ENCODE measurements around the gene BICDL2.

The BICDL2 gene

DNA sequence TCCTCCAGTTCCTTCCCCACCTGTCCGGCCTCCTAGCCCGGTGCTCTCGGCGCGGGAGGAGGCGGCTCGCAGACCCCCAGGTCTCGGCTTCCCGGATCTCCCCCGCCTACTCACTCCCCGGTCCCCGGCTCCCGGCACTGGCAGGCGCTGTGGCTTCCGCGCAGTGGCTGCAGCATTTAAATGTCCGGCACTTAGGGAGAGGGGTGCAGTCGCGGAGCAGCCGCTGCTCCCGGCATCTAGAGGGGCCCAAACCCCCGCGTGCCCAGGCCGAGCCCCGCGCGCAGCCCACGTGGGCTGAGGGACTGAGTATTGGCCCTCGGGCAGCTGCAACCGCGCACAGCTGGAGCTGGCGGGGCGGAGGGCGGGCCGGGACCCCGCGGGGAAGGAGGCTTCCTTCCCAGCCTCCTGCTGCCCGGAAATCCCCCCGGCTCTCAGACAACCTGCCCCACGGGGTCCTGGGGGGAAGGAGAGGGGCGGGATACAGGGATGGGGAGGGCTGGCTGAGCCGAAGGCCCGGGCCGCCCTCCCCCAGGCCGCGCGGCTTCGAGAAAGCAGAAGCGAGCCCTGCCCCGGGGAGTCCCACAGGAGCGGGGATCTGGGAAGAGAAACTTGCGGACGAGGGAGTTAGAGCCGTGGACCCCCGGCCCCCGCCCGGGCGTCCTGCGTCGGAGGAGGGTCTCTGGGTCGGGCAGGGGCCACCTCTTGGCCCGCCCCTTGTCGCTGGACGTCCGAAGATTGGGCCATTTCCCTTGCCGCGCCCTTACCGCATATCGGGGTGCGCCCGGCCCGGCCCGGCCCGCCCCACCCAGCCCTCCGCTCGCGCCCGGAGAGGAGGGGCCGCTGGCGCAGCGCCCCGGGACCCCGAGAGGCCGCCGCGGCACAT, 9.3 kb upstream of the BICDL2 start, which contains the start of gene MMP25:
Gene MMP25 (plus strand): TSS at position 804 of the 883 bp plus-strand sequence. CDS start 357 bp downstream, outside the sequence.
- DNase-seq, result no peak

DNA sequence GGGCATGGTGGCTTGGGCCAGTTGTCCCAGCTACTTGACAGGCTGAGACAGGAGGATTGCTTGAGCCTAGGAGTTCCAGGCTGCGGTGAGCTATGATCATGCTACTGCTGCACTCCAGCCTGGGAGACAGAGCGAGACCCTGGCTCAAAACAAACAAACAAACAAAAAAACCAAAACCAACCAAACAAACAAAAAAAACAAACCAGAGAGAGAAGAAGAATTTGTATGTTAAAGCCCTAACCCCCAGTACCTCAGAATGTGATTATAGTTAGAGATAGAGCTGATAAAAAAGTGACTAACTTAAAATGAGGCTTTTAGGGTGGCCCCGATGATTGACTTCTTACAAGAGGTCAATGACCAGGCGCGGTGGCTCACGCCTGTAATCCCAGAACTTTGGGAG, 8.0 kb upstream of the BICDL2 start:
- no peak for DNase-seq

DNA sequence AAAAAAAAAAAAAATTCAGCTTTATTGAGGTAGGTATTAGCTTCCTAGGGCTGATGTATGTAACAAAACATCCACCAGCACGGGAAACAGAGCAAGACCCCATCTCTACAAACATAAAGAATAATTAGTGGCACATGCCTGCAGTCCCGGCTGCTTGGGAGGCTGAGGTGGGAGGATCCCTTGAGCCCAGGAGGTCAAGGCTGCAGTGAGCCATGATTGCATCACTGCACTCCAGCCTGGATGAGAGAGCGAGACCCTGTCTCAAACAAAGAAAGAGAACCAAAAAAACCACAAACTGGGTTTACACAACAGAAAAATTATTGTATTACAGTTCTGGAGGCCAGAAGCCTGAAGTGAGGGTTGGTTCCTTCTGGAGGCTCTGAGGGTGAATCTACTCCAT, 5.6 kb upstream of the BICDL2 start:
- no peak for DNase-seq

DNA sequence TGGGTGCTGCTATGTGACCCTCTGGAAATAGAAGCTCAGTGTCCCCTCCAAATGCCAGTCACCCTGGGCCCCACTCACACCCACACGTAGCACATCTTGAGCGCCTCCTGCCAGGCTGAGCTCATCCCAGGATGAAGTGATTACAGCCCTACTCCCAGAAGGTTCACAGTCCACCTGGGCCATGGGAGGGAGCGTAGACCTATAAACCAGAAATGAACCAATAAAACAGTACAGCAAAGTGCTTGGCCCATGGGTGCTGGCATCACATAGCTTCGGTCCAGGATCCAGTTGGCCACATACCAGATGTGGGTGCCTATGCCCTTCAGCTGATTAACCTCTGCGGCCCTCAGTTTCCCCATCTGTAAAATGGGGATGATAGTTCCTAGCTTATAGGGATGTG, 2.2 kb upstream of the BICDL2 start:
- DNase-seq, result no peak

DNA sequence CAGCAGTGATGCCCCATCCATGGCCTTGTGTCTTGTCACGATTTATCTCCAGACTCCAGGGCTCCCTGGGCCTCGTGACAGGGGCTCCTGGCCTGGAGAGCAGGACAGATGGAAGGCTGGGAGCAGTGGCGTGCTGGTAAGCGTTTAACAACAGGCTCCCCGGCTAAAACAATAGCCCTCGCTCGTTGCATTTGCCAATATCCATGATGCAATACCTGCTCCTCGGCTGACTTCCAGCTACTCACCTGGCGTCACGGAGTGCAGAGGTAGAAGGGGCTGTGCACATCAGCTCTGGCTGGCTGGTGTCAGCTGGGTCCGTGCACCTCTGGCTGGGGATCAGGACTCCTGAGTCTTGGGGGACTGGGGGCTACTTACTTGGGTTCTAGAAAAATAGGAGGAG, 1.5 kb upstream of the BICDL2 start:
- DNase-seq, result no peak

DNA sequence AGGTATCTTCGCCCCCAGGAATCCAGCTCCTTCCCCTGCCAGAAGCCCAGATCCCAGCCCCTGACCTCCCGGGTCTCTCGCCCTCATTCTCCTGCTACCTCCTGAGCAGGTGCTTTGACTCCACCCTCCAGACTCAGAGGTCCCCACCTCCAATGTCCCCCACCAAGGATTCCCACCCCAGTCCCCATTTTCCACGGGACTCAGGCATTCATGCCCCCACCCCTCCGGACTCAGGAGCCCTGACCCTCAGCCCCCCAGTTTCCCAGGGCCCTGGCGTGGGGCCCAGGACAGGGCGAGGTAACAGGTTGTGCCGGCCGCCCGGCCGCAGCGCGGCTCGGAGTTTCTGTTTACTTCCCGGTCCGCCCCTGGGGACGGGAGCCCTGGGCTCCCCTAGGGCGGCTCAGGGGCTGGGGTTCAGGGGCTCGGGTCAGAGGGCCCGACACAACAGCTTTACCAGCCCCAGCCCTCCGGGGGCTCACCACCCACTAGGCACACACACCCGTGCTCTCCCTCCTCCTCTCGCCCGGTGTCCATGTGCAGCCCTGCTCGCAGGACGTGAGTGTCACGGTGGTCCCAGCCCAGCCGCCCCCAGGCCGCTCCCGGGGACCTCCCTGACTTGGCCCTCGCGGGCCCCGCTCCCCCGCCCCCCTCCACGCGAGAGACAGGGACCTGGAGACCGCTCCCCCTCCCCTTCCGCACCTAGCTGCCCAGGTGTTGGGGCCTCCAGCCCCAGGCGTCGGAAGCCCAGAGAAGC, 595 bp downstream of the BICDL2 start:
- no peak for DNase-seq

DNA sequence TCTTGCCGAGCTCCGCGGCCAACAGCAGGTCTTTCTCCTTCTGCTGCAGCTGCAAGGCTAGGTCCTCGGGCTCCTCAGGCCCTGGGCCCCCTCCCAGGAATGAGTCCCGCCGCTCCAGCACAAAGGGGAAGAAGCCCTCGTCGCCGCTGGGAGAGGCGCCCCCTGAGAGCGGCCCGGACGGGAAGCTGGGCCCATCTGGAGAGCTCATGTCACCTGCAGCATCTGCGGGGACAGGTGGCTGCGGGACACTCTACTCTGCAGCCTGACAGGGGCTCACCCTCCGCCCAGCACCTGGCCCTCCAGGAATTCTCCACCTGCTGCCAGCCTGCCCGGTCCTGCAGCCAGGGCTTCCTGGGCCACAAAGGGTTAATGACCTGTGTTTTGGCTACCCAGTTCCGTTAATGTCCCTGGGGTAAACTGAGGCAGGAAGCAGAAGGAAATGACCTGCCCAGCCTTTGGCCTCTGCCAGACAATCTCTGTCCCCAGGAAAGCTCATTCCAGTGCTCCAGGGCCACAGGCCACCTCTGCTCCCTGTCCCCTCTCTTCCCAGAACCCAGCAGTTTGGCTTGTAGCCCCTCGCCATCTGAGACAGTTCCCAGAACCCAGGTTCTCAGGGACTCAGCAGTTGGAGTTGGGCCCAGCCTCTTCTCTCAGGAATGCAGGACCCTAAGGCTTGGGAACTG, 1.3 kb downstream of the BICDL2 start:
- DNase-seq, result no peak

DNA sequence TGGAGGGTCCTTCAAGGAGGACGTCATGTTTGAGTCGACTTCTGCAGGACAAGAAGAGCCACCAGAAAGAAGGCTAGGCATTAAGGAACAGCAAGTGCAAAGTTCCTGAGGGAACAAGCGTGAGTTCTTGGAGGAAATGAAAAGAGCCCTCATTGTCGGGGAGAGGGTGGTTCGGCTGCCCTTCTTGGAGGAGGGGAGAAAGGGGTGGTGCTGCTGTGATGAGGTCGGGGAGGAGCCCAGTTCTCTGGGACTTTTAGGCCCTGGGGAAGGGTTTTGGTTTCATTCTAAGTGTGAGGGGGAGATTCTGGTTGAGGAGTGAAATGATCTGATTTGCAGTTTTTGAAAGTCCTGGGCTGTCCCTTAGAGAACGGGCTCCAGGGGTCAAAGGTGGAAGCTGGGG, 4.1 kb downstream of the BICDL2 start:
- DNase-seq, result no peak

DNA sequence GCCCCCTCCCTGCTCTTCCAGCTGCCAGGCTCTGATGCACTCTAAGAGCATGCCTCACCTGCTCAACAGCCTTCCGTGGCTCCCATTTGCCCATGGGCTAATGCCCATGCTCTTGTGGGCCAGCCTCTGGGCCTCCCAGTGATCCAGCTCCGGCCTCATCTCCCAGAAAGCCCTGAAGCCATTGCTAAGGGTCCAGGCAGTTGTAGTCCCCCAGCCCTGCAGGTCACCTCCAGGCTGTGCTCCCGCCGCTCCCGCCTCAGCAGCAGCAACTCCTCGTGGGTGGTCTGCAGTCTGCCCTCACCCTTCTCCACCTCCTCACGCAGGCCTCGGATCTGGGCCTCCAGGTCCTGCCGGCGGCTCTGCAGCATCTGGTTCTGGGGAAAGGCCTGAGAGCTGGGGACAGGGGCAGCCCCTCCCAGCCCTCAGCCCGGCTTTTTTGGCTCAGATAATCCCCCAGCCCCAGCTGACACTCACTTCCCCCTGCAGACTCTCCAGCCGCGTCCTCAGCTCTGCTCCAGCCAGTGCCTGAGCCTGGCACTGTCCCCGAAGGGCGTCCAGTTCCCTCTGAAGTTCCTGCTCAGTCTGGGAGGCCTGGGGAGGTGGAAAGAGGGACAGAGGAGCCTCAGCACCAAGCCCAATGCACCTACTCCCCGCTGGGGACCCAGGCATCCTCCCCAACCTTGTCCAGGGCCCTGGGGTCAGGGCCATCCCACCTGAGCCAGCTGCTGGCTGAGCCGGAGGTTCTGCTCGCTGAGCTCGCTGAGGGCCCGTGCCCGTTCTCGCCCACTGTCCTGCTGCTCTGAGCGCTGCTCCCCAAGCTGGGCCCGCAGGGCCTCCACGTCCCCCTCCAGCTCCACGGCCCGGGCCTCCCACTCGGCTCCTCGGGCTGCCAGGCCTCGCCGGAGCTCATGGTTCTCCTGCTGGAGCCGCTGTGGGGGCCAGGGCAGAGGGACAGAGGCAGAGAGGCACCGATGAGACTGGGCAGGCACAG, 6.2 kb downstream of the BICDL2 start:
- DNase-seq, result no peak

DNA sequence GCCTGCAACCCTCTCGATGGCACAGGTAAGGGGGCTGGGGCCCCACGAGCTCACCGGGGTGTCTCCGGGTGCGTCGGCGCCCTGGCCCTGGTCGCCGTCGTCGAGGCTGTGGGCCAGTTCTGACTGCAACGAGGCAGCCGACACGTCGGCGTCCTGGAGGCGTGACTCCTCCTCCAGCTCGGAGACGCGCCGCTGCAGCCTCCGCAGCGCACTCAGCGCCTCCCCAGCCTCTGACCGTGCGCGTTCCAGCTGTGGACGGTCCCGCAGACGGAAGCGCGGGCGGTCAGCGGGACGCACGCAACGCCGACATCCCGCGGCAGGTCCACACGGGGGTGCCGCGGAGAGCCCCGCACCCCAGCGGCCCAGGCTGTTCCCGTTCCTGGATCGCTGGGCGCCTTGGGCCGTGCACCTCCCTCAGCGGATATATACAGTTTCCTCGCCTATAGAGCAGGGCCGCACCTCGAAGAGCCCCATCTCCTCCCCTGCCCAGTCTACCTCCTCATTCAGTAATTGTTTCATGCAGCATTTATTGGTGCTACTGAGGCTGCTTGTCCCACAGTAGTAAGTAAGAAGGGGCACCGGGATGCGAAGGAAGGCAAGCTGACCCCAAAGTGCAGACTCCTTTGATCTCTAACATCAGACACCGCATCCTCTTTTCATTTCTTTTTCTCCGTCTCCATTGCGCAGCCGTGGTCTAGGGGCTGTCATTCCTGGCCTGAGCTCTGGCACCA, 7.1 kb downstream of the BICDL2 start:
- no peak for DNase-seq

DNA sequence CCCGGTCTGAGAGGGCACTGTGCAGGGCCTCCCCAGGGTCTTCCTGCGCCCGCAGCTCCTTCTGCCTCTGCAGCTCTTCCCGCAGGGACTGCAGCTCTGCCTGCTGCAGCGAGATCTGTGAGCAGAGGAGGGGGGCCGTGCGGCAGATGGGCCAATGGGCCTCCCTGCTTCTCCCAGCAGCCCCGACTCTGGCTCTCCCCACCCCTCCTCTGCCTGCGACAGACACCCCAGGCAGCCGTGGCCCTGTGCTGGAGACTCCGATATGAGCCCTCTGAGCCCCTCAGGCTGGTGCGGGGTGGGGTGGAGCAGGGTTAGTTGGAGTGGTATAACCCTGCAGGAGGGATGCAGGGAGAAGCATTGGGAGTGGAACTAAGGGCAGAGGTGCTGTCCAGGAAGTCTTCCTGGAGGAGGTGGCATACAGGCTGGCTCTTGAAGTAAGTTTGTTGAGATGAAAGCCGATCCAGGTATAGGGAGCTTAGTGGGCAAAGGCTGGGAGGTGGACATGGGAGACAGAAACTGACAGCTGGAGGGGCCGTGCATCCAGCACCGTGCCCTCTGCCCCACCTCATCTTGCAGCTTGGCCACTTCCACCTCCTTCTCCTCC, 7.9 kb downstream of the BICDL2 start:
- no peak for DNase-seq

DNA sequence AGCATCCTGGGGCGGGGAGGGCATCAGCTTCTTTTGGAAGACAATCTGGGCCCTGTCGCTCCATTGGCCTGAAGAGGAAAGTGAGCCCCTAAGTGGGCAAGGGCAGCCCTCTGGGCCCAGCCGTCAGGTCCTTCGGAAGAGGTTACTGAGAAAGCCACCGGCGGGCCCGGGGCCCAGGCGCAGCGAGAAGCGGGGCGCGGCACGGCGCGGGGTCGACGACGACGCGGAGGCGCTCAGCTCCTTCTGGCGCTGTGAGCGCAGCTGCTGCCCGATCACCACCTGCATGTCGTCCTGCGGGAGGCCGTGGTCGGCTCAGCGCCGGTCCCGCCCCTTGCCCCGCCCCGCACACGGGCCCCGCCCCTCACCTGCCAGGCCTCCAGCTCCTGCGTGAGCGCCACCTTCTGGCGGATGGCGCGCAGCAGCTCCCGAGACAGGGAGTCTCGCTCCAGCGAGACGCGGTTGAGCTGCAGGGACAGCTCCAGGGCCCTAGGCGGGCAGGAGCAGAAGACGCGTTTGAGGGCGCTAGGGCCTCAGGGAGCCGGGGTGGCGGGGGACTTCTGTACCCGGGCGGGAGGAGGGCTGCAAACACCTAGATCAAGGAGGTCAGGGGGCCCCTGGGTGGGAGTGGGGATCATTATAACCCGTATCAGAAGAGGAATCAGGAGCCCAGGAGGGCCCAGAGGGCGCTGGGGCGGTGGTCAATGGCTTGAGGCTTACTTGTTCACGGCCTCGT, 8.6 kb downstream of the BICDL2 start:
- peak; percentile 90 for DNase-seq

DNA sequence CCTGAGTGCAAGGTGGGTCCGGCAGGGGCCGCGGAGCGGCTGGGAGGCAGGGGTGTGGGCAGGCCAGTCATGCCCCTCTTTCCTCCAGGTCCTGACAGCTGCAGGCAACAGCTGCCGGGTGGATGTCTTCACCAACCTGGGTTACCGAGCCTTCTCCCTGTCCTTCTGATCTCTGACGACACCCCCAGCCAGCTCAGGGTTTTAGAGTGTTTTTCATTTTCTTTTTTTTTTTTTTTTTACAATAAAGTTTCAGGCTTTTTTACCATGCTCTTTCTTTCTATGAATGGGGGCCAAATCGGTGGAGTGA, 9.3 kb downstream of the BICDL2 start:
- no peak for DNase-seq

DNA sequence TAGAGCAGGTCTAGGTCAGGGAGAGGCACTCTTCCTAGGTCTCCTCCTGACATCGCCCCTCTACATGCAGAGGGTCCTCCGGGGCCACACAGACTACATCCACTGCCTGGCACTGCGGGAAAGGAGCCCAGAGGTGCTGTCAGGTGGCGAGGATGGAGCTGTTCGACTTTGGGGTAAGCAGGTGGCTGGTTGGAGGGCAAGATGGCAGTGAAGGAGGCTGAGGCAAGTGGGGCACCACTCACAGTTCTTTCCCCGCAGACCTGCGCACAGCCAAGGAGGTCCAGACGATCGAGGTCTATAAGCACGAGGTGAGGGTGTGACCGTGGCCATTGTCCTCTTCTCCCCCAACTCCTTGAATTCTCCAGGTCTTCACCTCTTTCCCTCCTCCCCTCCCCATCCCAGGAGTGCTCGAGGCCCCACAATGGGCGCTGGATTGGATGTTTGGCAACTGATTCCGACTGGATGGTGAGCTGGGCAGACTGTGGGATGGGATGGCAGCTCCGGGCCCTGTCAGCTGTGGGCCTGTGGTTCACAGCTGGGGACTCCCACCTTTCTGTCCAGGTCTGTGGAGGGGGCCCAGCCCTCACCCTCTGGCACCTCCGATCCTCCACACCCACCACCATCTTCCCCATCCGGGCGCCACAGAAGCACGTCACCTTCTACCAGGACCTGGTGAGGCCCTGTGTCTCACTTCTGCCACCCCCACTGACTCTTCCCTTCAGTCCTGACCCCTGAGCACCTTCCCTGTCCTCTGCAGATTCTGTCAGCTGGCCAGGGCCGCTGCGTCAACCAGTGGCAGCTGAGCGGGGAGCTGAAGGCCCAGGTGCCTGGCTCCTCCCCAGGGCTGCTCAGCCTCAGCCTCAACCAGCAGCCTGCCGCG, 9.9 kb downstream of the BICDL2 start:
- no peak for DNase-seq

DNA sequence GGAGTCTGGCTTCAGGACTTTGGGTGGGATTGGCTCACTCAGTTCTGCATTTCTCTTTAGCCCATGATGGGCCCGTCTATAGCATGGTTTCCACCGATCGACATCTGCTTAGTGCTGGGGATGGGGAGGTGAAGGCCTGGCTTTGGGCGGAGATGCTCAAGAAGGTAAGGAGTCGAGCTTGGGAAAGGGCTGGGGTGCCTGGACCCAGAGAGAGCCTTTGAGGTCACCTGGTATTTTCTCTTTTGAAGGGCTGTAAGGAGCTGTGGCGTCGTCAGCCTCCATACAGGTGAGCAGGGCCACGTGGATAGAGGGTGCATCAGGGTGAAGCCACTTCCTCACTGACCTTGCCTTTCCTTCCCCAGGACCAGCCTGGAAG, 10.8 kb downstream of the BICDL2 start:
- DNase-seq, result no peak

DNA sequence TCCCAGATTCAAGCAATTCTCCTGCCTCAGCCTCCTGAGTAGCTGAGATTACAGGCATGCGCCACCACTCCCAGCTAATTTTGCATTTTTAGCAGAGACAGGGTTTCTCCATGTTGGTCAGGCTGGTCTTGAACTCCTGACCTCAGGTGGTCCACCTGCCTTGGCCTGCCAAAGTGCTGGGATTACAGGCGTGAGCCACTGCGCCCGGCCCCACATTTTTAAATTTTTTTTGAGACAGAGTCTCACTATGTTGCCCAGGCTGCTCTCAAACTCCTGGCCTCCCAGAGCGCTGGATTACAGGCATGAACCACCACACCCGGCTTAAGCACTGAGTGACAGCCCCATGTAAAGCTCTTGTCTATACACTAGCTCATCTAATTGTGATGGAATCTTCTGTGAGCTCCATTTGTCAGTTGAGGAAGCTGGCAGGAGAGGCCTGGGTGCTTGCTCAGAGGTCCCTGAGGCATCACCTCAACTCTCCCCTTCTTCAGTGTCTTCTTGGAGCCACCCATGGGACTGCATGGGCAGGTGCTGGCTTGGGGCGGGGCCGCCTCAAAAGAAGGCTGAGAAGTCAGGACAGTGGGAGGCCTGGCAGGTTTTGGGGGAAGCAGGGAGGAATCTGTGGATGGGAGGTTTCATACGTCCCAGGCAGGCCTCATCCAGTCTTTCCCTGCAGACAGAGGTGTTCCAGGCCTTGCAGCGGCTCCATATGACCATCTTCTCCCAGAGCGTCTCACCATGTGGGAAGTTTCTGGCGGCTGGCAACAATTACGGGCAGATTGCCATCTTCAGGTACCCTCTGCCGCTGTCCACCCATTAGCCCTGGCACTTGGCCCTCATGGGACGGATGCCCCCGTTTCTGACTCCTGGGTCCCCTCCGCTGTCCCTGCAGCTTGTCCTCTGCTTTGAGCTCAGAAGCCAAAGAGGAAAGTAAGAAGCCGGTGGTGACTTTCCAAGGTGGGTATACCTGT, 11.4 kb downstream of the BICDL2 start:
- DNase-seq, result no peak

DNA sequence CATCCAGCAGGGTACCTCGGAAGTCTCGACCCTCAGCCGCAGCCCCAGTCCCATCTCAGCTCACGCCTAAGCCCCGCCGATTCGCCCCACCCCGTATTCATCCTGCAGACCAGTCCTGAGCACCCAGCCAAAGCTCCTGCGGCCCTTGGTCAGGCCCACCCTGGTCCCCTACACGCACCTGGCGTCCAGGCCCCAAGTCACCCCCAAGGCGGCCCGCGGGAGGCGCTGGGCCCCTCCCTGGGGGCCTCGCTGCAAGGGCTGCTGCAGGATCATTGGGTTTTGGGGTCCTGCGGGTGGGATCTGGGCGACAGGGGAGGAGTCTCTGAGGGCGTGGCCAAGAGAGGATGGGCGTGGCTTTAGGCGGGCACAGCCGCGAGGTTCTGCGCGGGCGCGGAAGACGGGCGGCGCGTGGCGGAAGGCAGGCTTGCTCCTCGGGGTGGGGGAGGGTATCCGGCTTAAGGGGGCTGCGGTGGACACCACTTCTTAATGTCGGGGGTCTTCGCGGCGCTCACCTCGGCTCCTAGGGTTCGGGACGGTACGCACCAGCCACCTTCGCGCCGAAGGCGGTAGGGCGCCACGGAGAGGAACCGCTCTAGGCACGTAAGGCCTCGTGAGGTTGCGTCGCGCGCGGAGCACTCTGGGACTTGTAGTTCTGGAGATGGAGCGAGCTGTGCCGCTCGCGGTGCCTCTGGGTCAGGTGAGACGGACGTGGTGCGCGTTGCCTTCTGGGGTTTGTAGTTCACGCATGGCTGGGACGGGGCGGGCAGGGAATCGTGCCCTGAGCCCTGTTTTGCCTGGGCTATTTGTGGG, 12.9 kb downstream of the BICDL2 start, which contains the start of the genes HCFC1R1 and THOC6:
Gene HCFC1R1 (minus strand): TSS at position 274 of the 810 bp plus-strand sequence. CDS start 1 bp downstream, at position 273.
Gene THOC6 (plus strand): TSS at position 367 of the 810 bp plus-strand sequence. CDS start 292 bp downstream, at position 659.
- DNase-seq, result peak; percentile 93
